Activated B cell treated with CpG ODN at 0.5 μM for 24 hours (primary cell): Measurements from ENCODE around the gene TRAF1. TPM values are rescaled to one million over a fixed set of nuclear protein-coding genes. Genes with fewer than 3 reads are reported as not detected.

Experiments used
- ATAC-seq: fragments of 200-7000 bp; cut with Tn5 transposase; one replicate; pipeline ENCODE4 v1.10.0; 2021; ENCODE audit warnings: low read depth, mild to moderate bottlenecking, moderate library complexity
- CTCF ChIA-PET: fragments of 350-600 bp; sonication (Branson Sonifier 250); formaldehyde crosslinking; loops from one replicate; lab custom pipeline; 2021; ENCODE audit warnings: antibody characterized with exemption; lab: Charles Lee
- POLR2A ChIA-PET: fragments of 350-600 bp; sonication (Branson Sonifier 250); formaldehyde crosslinking; loops from one replicate; lab custom pipeline; 2021; ENCODE audit warnings: antibody characterized with exemption; lab: Charles Lee
- DNase-seq: peaks from one replicate; pipeline ENCODE4 v3.0.0; 2022
- H3K27ac Mint-ChIP-seq: one replicate; pipeline ENCODE4 v1.8.0; 2020; ENCODE audit warnings: mixed read lengths
- H3K27me3 Mint-ChIP-seq: one replicate; pipeline ENCODE4 v1.8.0; 2021; ENCODE audit warnings: mixed read lengths
- H3K36me3 Mint-ChIP-seq: one replicate; pipeline ENCODE4 v1.8.0; 2021; ENCODE audit warnings: low read depth, mixed read lengths
- H3K4me1 Mint-ChIP-seq: one replicate; pipeline ENCODE4 v1.8.0; 2021; ENCODE audit warnings: mixed read lengths
- H3K4me3 Mint-ChIP-seq: one replicate; pipeline ENCODE4 v1.8.0; 2020; ENCODE audit warnings: mild to moderate bottlenecking, mixed read lengths
- H3K9me3 Mint-ChIP-seq: one replicate; pipeline ENCODE4 v1.8.0; 2020; ENCODE audit warnings: mixed read lengths
- intact Hi-C: fragments of 100-400 bp; cut with micrococcal nuclease; formaldehyde crosslinking; loops from one replicate; pipeline ENCODE4 v1.15.1; 2024
- total RNA-seq: library from RNA; stranded (reverse); gene quantifications from 2 replicates; pipeline ENCODE4 v1.2.3, GENCODE V29; 2022
- TF ChIP-seq, protein P1 (sequence below): fragments of 200-600 bp; IDR thresholded peaks from one replicate; pipeline ENCODE4 v1.8.0; 2022; ENCODE audit warnings: antibody characterized with exemption, mild to moderate bottlenecking

The TRAF1 gene
- total RNA-seq, 1 donor from 2014 or later = 130 TPM

DNA sequence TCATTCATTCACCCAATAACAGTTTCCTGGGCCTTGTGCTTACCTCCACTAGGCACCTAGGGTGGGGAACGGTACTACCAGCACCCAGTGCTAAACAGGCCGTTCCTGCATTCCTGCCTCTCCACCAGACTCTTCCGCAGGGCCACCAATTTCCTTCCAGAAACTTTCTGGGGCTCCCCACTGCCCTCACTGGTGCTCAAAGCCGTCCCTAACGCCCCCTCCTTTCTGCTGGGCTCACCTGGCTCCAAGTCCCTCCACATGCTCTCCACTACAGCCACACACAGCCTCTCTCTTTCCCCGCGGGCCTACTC is 51.0 kb downstream of the TRAF1 start:
- CTCF ChIA-PET = interaction anchor here (0.6 kb wide), 1 partner anchor 184 kb away, joined by 3 read pairs; no protein-coding TSS in a partner anchor
- H3K4me3 Mint-ChIP-seq = peak overlapping the region; percentile 73
- DNase-seq (no peak), ATAC-seq (no peak)
- intact Hi-C loops = no loop called here
- POLR2A ChIA-PET = interaction anchor here (2.5 to 3.8 kb wide), 5 partner anchors 11 to 82 kb away, joined by 9 to 33 read pairs (median 10); partner anchors contain the start of genes FBXW2 and TRAF1
- peak overlapping the region; percentile 80 for H3K27ac Mint-ChIP-seq
- TF ChIP-seq, protein P1, sequence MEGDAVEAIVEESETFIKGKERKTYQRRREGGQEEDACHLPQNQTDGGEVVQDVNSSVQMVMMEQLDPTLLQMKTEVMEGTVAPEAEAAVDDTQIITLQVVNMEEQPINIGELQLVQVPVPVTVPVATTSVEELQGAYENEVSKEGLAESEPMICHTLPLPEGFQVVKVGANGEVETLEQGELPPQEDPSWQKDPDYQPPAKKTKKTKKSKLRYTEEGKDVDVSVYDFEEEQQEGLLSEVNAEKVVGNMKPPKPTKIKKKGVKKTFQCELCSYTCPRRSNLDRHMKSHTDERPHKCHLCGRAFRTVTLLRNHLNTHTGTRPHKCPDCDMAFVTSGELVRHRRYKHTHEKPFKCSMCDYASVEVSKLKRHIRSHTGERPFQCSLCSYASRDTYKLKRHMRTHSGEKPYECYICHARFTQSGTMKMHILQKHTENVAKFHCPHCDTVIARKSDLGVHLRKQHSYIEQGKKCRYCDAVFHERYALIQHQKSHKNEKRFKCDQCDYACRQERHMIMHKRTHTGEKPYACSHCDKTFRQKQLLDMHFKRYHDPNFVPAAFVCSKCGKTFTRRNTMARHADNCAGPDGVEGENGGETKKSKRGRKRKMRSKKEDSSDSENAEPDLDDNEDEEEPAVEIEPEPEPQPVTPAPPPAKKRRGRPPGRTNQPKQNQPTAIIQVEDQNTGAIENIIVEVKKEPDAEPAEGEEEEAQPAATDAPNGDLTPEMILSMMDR = no peak
- peaks cover 55% of the 10 kb centered on the region for H3K4me1 Mint-ChIP-seq
- no peaks in the 10 kb centered on the region for H3K9me3 Mint-ChIP-seq
- peaks cover 16% of the 10 kb centered on the region for H3K36me3 Mint-ChIP-seq
- peaks cover 2% of the 10 kb centered on the region for H3K27me3 Mint-ChIP-seq

DNA sequence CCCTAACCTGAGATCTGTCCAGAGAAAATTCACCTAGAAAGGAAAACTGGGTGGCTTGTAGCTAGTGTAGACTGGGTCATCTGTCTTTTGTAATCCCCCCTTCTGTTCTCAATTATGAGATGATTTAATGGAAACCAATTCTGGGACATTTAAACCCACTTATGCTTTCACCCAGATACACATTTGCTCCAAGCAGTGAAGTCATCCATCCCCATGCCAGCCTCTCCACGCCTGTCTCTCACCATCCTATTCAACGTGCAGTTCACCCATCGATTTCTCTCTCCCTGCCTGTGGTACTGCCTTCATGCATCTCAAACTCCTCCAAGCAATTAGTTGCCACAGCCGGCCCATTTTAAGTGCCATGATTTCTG is 51.4 kb downstream of the TRAF1 start:
- no peak for DNase-seq
- Mint-ChIP-seq H3K4me3 (peak overlapping the region; percentile 73), H3K27me3 (peaks cover 2% of the 10 kb centered on the region), H3K27ac (peak overlapping the region; percentile 80), H3K4me1 (peaks cover 55% of the 10 kb centered on the region), H3K9me3 (no peaks in the 10 kb centered on the region), H3K36me3 (peaks cover 16% of the 10 kb centered on the region)
- CTCF ChIA-PET = interaction anchor here (0.6 kb wide), 1 partner anchor 185 kb away, joined by 3 read pairs; no protein-coding TSS in a partner anchor
- POLR2A ChIA-PET = interaction anchor here (1.0 to 3.3 kb wide), 4 partner anchors 11 to 82 kb away, joined by 3 to 10 read pairs (median 10); partner anchors contain the start of gene FBXW2
- no peak for ATAC-seq
- intact Hi-C loops = no loop called here
- TF ChIP-seq, protein P1 = no peak

DNA sequence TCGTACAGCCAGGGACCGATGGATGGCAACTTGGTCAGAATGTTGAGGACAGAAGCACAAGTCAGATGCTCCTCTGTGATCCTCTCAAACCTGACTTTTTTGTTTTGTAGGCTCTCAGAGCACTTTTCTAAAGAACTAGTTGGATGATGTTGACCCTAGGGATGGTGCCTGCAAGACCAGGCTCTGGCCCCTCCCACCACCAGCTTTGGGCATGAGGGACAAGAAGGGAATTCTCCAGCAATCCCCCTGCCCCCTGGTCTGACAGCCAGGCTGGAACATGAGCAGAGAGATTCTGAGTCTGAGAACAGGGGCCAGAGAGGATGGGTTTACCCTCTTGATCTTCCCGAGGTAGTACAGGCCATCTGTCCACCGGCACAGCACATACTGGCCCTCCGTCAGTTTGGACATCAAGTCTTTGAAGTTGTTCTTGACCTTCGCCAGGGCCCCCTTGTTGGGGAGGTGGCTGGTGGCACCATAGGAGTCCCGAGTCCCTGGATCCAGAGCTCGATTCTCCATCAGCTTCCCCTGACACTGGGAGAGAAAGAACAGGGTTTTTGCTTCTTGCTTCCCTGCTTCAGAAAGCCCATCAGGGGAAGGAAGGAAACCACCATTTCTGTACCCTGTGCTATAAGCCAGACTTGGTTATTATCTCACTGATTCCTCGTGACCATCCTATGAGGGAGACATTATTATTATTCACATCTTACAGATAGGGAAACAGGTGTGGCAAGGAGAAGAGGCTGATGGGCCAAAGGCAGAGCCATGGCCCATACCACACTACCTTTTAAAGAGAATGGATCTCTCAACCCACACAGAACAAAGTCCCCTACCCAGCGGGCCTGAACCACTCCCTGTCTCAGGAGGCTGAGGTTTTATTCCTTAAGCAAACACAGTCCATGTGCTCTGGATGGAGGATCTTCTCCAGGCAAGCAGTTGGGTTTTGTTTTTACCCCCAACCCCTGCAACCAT is 52.1 kb downstream of the TRAF1 start:
- no peaks in the 10 kb centered on the region for H3K9me3 Mint-ChIP-seq
- peaks cover 18% of the 10 kb centered on the region for H3K36me3 Mint-ChIP-seq
- H3K27me3 Mint-ChIP-seq = no peaks in the 10 kb centered on the region
- H3K4me1 Mint-ChIP-seq = peaks cover 54% of the 10 kb centered on the region
- CTCF ChIA-PET = no interaction called here
- intact Hi-C loops = no loop called here
- POLR2A ChIA-PET = interaction anchor here (1.0 to 3.3 kb wide), 6 partner anchors 12 to 81 kb away, joined by 3 to 10 read pairs (median 10); partner anchors contain the start of gene FBXW2
- ATAC-seq = no peak
- no peak overlapping the region for H3K4me3 Mint-ChIP-seq
- peak overlapping the region; percentile 80 for H3K27ac Mint-ChIP-seq
- DNase-seq = no peak
- TF ChIP-seq, protein P1 = no peak

DNA sequence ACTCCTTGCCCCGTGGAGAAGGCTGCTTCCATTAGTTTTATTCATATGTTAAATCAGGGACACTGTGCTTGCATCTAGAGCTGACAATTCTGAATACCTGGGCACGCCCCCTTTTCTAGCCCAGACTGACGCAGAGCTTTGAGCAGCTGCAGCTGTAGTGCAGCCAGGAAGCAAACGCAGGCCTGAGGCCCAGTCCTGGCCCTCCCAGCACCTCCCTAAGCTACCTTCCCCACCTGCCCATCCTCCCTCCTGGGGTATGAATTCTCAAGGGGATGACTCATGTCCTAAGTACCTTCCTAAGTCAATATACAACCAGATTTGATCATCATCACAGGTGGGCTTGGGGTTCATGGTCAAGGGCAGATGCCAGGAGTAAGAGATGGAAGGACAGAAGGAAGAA is 53.1 kb downstream of the TRAF1 start:
- ChIA-PET CTCF (interaction anchor here (0.9 kb wide), 1 partner anchor 60 kb away, joined by 3 read pairs; no protein-coding TSS in a partner anchor), POLR2A (interaction anchor here (1.4 to 2.1 kb wide), 4 partner anchors 11 to 62 kb away, joined by 5 to 10 read pairs (median 6); no protein-coding TSS in a partner anchor)
- intact Hi-C loops = no loop called here
- no peak overlapping the region for H3K4me3 Mint-ChIP-seq
- ATAC-seq = no peak
- H3K27me3 Mint-ChIP-seq = no peaks in the 10 kb centered on the region
- H3K9me3 Mint-ChIP-seq = no peaks in the 10 kb centered on the region
- no peak for DNase-seq
- peaks cover 21% of the 10 kb centered on the region for H3K36me3 Mint-ChIP-seq
- TF ChIP-seq, protein P1 = no peak
- H3K4me1 Mint-ChIP-seq = peaks cover 51% of the 10 kb centered on the region
- H3K27ac Mint-ChIP-seq = peak overlapping the region; percentile 68
